ENCODE measurements around the gene TLN1. TPM values are rescaled to one million over a fixed set of nuclear protein-coding genes. Genes with fewer than 3 reads are reported as not detected.
A peak's percentile ranks its signal among the peaks of the same experiment; 100 is the strongest.

The TLN1 gene
- total and polyA plus RNA-seq, 2 of the 4 experiments (the other 2 are of a cell fraction) = 228 to 346 TPM

DNA sequence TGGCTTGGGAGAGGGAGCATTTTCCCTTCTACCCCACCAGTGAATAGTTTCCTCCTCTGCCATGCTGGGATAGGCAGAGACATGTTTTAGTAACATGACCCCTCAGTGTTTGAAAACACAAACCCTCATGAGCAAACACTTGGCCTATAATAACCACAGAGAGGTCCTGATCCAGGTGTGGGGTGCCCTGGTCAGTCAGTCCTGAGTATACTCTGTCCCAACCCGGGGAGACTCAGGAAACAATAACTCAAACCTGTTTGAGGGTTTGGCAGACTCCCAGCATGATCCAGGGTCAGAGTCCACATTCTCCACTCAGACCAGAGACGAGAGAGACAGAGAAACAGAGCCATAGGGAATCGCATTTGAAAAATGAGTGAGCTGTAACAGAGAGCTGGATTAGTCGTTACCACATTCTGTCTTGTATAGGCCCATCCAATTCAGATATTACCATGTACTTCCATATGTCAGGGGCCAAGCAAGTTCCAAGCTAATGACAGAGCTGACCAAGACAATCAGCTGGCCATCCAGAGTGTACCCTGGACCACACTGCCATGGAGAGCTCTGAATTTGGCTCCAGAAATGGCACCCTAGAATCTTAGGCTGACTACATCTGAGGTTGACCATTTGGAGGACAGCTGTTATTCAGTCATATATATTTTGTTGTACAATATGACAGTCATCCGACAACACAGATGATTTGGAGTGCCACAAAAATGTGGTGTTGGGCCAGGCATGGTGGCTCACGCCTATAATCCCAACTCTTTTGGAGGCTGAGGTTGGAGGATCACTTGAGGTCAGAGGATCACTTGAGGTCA lies 62.5 kb downstream of the TLN1 start:
- Histone ChIP-seq H3K4ac (ENCODE audit: low read depth, low read length) (peak overlapping the region; percentile 15), H2AK9ac (replicated peaks; ENCODE audit: low read depth, low read length, poor library complexity) (no peak overlapping the region), H3K9me1 (ENCODE audit: insufficient read depth, low read length) (peaks cover 21% of the 10 kb centered on the region), H3K79me1 (ENCODE audit: low read depth in 1 of 2, low read length in 2 of 2) (peaks cover 7 to 10% of the 10 kb centered on the region in 2 experiments; a peak in 3 of 4 replicates), H3K56ac (ENCODE audit: extremely low read depth, insufficient read depth, low read length) (no peak overlapping the region), H3K9me3 (ENCODE audit: control insufficient read depth, insufficient read depth, low read length) (no peaks in the 10 kb centered on the region), H3K18ac (ENCODE audit: low read depth, low read length) (peak overlapping the region; percentile 29; the same call in 1 of the 2 replicates), H2AK5ac (ENCODE audit: low read depth, low read length) (peak overlapping the region; percentile 37; the same call in 1 of the 2 replicates), H4K20me1 (ENCODE audit: insufficient read depth, low read length) (no peaks in the 10 kb centered on the region), H2BK120ac (ENCODE audit: low read depth, low read length) (peak overlapping the region; percentile 12; the same call in 1 of the 2 replicates), H3K27ac (ENCODE audit: insufficient read depth, low read length) (peak overlapping the region; percentile 39; the same call in 1 of the 2 replicates), H3K14ac (replicated peaks; ENCODE audit: low read depth, low read length) (peak overlapping the region; percentile 11; the same call in 1 of the 2 replicates), H4K8ac (ENCODE audit: low read depth in 2 of 2, low read length in 2 of 2) (0 out of 4 replicates have a peak overlapping the region, but pooled peaks of 1 of the 2 experiments have one; percentile 20), H2BK20ac (ENCODE audit: low read depth, low read length) (peak overlapping the region; percentile 30; the same call in 1 of the 2 replicates), H3K4me1 (ENCODE audit: control insufficient read depth, insufficient read depth, low read length) (peaks cover 25% of the 10 kb centered on the region), H3K36me3 (ENCODE audit: control insufficient read depth, insufficient read depth, low read length) (no peaks in the 10 kb centered on the region), H4K5ac (ENCODE audit: low read depth, low read length) (0 out of 2 replicates have a peak overlapping the region, but pooled peaks have one; percentile 7), H4K91ac (ENCODE audit: insufficient read depth, low read depth, low read length) (no peak overlapping the region), H2AFZ (replicated peaks; ENCODE audit: low read length, poor library complexity) (peak overlapping the region; percentile 11), H3K27me3 (ENCODE audit: control insufficient read depth, insufficient read depth, low read length) (no peaks in the 10 kb centered on the region), H3K4me3 (ENCODE audit: insufficient read depth, low read depth, low read length) (no peak overlapping the region), H3K9ac (ENCODE audit: low read depth, low read length) (no peak overlapping the region), H2BK5ac (ENCODE audit: low read depth, low read length, poor library complexity, severe bottlenecking) (peak overlapping the region; percentile 35), H2BK15ac (ENCODE audit: low read depth, low read length) (0 out of 3 replicates have a peak overlapping the region, but pooled peaks have one; percentile 16), H3K23ac (ENCODE audit: low read depth, low read length) (peak overlapping the region; percentile 30; the same call in 1 of the 2 replicates), H3K4me2 (ENCODE audit: low read depth, low read length) (peak overlapping the region; percentile 4; the same call in 1 of the 2 replicates)
- no TSS peak for BruUV-seq (replicated peaks)
- ATAC-seq (ENCODE audit: low read depth) (peak; percentile 45), DNase-seq (peak; percentile 76)
- POLR2A ChIA-PET (ENCODE audit: unreplicated experiment) = interaction anchor here (1.0 to 2.4 kb wide), 4 partner anchors 11 to 21 kb away, joined by 4 to 11 read pairs (median 6); no protein-coding TSS in a partner anchor
- intact Hi-C loops (cut with micrococcal nuclease) (loop anchor here (1.0 kb wide), 1 partner anchor 11 kb away; no protein-coding TSS in a partner anchor), dilution Hi-C loops (cut with HindIII; ENCODE audit: low sequenced_read_pairs, unreplicated experiment) (no loop called here), in situ Hi-C loops (cut with MboI; ENCODE audit: low sequenced_read_pairs) (no loop called here)
- CTCF ChIA-PET = interaction anchor here (0.9 to 1.9 kb wide), 3 partner anchors 8 to 60 kb away, joined by 3 to 11 read pairs (median 3); no protein-coding TSS in a partner anchor
- TF ChIP-seq NFE2L2 (IDR thresholded peaks at IDR 0.05; ENCODE audit: low read depth, low read length) (no peak), CHD1 (IDR thresholded peaks at IDR 0.05; ENCODE audit: low read depth, low read length) (no peak), RFX5 (IDR thresholded peaks at IDR 0.05; ENCODE audit: low read depth, low read length) (no peak), FOS (IDR thresholded peaks at IDR 0.05; ENCODE audit: low read depth, low read length) (no peak), MAFK (IDR thresholded peaks at IDR 0.05; ENCODE audit: low read depth, low read length) (no peak), POLR2A (IDR thresholded peaks at IDR 0.05; ENCODE audit: low read depth, low read length) (no peak), SMC3 (IDR thresholded peaks at IDR 0.05; ENCODE audit: low read depth, low read length) (no peak), MXI1 (IDR thresholded peaks at IDR 0.05; ENCODE audit: borderline replicate concordance, low read depth, low read length) (no peak), RAD21 (IDR thresholded peaks at IDR 0.05; ENCODE audit: low read length) (no peak), RCOR1 (IDR thresholded peaks at IDR 0.05; ENCODE audit: insufficient replicate concordance, low read length) (no peak)
- TF ChIP-seq, protein P1, sequence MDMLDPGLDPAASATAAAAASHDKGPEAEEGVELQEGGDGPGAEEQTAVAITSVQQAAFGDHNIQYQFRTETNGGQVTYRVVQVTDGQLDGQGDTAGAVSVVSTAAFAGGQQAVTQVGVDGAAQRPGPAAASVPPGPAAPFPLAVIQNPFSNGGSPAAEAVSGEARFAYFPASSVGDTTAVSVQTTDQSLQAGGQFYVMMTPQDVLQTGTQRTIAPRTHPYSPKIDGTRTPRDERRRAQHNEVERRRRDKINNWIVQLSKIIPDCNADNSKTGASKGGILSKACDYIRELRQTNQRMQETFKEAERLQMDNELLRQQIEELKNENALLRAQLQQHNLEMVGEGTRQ (IDR thresholded peaks at IDR 0.05; ENCODE audit: low read depth, low read length) = no peak
- TF ChIP-seq, protein P2, sequence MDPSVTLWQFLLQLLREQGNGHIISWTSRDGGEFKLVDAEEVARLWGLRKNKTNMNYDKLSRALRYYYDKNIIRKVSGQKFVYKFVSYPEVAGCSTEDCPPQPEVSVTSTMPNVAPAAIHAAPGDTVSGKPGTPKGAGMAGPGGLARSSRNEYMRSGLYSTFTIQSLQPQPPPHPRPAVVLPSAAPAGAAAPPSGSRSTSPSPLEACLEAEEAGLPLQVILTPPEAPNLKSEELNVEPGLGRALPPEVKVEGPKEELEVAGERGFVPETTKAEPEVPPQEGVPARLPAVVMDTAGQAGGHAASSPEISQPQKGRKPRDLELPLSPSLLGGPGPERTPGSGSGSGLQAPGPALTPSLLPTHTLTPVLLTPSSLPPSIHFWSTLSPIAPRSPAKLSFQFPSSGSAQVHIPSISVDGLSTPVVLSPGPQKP (IDR thresholded peaks at IDR 0.05; ENCODE audit: borderline replicate concordance, low read depth, low read length) = no peak
- WGBS, 2 experiments (ENCODE audit: extremely low coverage in 2 of 2, insufficient read length in 1 of 2) = 20% methylated on average over 1 of the region's 6 CpGs; no CpG with 5 or more reads in 1 of the 2 experiments
